ENCODE results near the gene ABCG2. TPM values are rescaled to one million over a fixed set of nuclear protein-coding genes. Genes with fewer than 3 reads are reported as not detected.
A peak's percentile ranks its signal among the peaks of the same experiment; 100 is the strongest.

Gene ABCG2
- total RNA-seq, 1 donor from 2014 or later: under 0.01 TPM

GRCh38 chr4:88060431-88060830 is 98.0 kb downstream of the ABCG2 start:
- Histone ChIP-seq H3K36me3 (ENCODE audit: control insufficient read depth, insufficient read depth, low read length) (peaks cover 3% of the 10 kb centered on the region), H3K27me3 (ENCODE audit: control insufficient read depth, insufficient read depth, low read length) (no peaks in the 10 kb centered on the region), H3K4me3 (ENCODE audit: low read depth, low read length) (no peak overlapping the region)
- FAIRE-seq: no peak
- no peak for DNase-seq (ENCODE audit: low read depth)
- TF ChIP-seq CTCF (IDR thresholded peaks at IDR 0.05; ENCODE audit: insufficient read depth, low read length, severe bottlenecking): no peak

- no peak for FAIRE-seq
- H3K4me3 ChIP-seq (ENCODE audit: low read depth, low read length): no peak overlapping the region
- no peak for TF ChIP-seq CTCF (IDR thresholded peaks at IDR 0.05; ENCODE audit: insufficient read depth, low read length, severe bottlenecking)
- H3K36me3 ChIP-seq (ENCODE audit: control insufficient read depth, insufficient read depth, low read length): peaks cover 1% of the 10 kb centered on the region
- H3K27me3 ChIP-seq (ENCODE audit: control insufficient read depth, insufficient read depth, low read length): no peaks in the 10 kb centered on the region
- no peak for DNase-seq (ENCODE audit: low read depth)
Observed at GRCh38 chr4:88059766-88060165, 98.7 kb downstream of the ABCG2 start.

GRCh38 chr4:88058295-88058694 is 100.1 kb downstream of the ABCG2 start:
- Histone ChIP-seq H3K36me3 (ENCODE audit: control insufficient read depth, insufficient read depth, low read length) (no peaks in the 10 kb centered on the region), H3K27me3 (ENCODE audit: control insufficient read depth, insufficient read depth, low read length) (no peaks in the 10 kb centered on the region), H3K4me3 (ENCODE audit: low read depth, low read length) (no peak overlapping the region)
- TF ChIP-seq CTCF (IDR thresholded peaks at IDR 0.05; ENCODE audit: insufficient read depth, low read length, severe bottlenecking): no peak
- no peak for FAIRE-seq
- no peak for DNase-seq (ENCODE audit: low read depth)

GRCh38 chr4:88054901-88055300 is 103.5 kb downstream of the ABCG2 start:
- peak; percentile 77 for TF ChIP-seq CTCF (IDR thresholded peaks at IDR 0.05; ENCODE audit: insufficient read depth, low read length, severe bottlenecking)
- DNase-seq (ENCODE audit: low read depth) (peak; percentile 57), FAIRE-seq (no peak)
- no peaks in the 10 kb centered on the region for H3K27me3 ChIP-seq (ENCODE audit: control insufficient read depth, insufficient read depth, low read length)
- H3K4me3 ChIP-seq (ENCODE audit: low read depth, low read length): no peak overlapping the region
- H3K36me3 ChIP-seq (ENCODE audit: control insufficient read depth, insufficient read depth, low read length): no peaks in the 10 kb centered on the region

- no peaks in the 10 kb centered on the region for H3K27me3 ChIP-seq (ENCODE audit: control insufficient read depth, insufficient read depth, low read length)
- DNase-seq (ENCODE audit: low read depth) (no peak), FAIRE-seq (no peak)
- no peak overlapping the region for H3K4me3 ChIP-seq (ENCODE audit: low read depth, low read length)
- TF ChIP-seq CTCF (IDR thresholded peaks at IDR 0.05; ENCODE audit: insufficient read depth, low read length, severe bottlenecking): no peak
- H3K36me3 ChIP-seq (ENCODE audit: control insufficient read depth, insufficient read depth, low read length): peaks cover 1% of the 10 kb centered on the region
Observed at GRCh38 chr4:88054229-88054628, 104.2 kb downstream of the ABCG2 start.

- peaks cover 9% of the 10 kb centered on the region for H3K36me3 ChIP-seq (ENCODE audit: control insufficient read depth, insufficient read depth, low read length)
Observed at GRCh38 chr4:88045021-88045420, 113.4 kb downstream of the ABCG2 start.

More at GRCh38 chr4:88045021-88045420, 113.4 kb downstream of the ABCG2 start:
- H3K4me3 ChIP-seq (ENCODE audit: low read depth, low read length): no peak overlapping the region
- TF ChIP-seq CTCF (IDR thresholded peaks at IDR 0.05; ENCODE audit: insufficient read depth, low read length, severe bottlenecking): no peak
- no peak for DNase-seq (ENCODE audit: low read depth)
- no peak for FAIRE-seq
- H3K27me3 ChIP-seq (ENCODE audit: control insufficient read depth, insufficient read depth, low read length): no peaks in the 10 kb centered on the region

All from bronchial epithelial cell (primary cell).